HG03060 (cell line): ENCODE measurements around the gene LRP1B.
"Not testable (repeated sequence)": the region's sequence is repeated elsewhere in the genome, so short reads cannot be mapped to it uniquely, and the experiment has no call there.

ENCODE experiments used
- ATAC-seq: cut with Tn5 transposase; IDR thresholded peaks from one replicate; pipeline ENCODE4 v1.9.1; 2021; ENCODE audit warnings: low read depth, moderate number of reproducible peaks; ENCODE audit not compliant: unreplicated experiment

The LRP1B gene

GRCh38 chr2:140355511-140356090 is 1775.2 kb downstream of the LRP1B start:
- no peak for ATAC-seq

GRCh38 chr2:140354544-140354943 is 1776.3 kb downstream of the LRP1B start:
- ATAC-seq = no peak

GRCh38 chr2:140353541-140353940 is 1777.3 kb downstream of the LRP1B start:
- no peak for ATAC-seq

- no peak for ATAC-seq
Observed at GRCh38 chr2:140351692-140352091, 1779.1 kb downstream of the LRP1B start.

GRCh38 chr2:140349695-140350094 is 1781.1 kb downstream of the LRP1B start:
- ATAC-seq = no peak

- no peak for ATAC-seq
Observed at GRCh38 chr2:140348826-140349225, 1782.0 kb downstream of the LRP1B start.

- ATAC-seq = no peak
Observed at GRCh38 chr2:140344838-140345237, 1786.0 kb downstream of the LRP1B start.

- ATAC-seq = not testable (repeated sequence)
Observed at GRCh38 chr2:140344266-140344665, 1786.5 kb downstream of the LRP1B start.

GRCh38 chr2:140338795-140339194 is 1792.0 kb downstream of the LRP1B start:
- ATAC-seq = no peak

- ATAC-seq = no peak
Observed at GRCh38 chr2:140337061-140337460, 1793.8 kb downstream of the LRP1B start.

GRCh38 chr2:140316345-140316744 is 1814.5 kb downstream of the LRP1B start:
- ATAC-seq = no peak

GRCh38 chr2:140311905-140312304 is 1818.9 kb downstream of the LRP1B start:
- no peak for ATAC-seq

GRCh38 chr2:140308706-140309105 is 1822.1 kb downstream of the LRP1B start:
- ATAC-seq = no peak

GRCh38 chr2:140307532-140307931 is 1823.3 kb downstream of the LRP1B start:
- no peak for ATAC-seq

- no peak for ATAC-seq
Observed at GRCh38 chr2:140295767-140296166, 1835.0 kb downstream of the LRP1B start.

- no peak for ATAC-seq
Observed at GRCh38 chr2:140288726-140289125, 1842.1 kb downstream of the LRP1B start.

GRCh38 chr2:140288213-140288612 is 1842.6 kb downstream of the LRP1B start:
- no peak for ATAC-seq

- no peak for ATAC-seq
Observed at GRCh38 chr2:140286377-140286776, 1844.4 kb downstream of the LRP1B start.

GRCh38 chr2:140277344-140277743 is 1853.5 kb downstream of the LRP1B start:
- not testable (repeated sequence) for ATAC-seq

- ATAC-seq = no peak
Observed at GRCh38 chr2:140276661-140277060, 1854.2 kb downstream of the LRP1B start.

GRCh38 chr2:140275427-140275826 is 1855.4 kb downstream of the LRP1B start:
- ATAC-seq = no peak

- ATAC-seq = no peak
Observed at GRCh38 chr2:140274891-140275290, 1855.9 kb downstream of the LRP1B start.

GRCh38 chr2:140273958-140274357 is 1856.9 kb downstream of the LRP1B start:
- no peak for ATAC-seq
